ENCODE results near the gene TCTN3.
"Not testable (repeated sequence)": the region's sequence is repeated elsewhere in the genome, so short reads cannot be mapped to it uniquely, and the experiment has no call there.

TCTN3 gene

DNA sequence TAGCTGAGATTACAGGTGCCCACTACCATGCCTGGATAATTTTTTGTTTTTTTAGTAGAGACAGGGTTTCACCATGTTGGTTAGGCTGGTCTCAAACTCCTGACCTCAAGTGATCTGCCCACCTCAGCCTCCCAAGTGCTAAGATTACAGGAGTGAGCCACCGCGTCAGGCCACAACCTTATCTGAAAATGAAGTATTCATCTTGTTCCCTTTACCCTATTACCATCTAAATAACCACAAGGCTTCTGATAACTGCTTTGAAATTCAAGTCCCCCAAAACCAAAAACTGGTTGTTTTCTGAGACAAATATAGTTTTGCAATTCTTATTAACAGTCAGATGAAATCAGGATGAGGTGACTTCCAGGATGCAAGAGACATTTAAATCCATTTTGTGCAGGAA, 2.4 kb downstream of the TCTN3 start:
- no peak for DNase-seq

DNA sequence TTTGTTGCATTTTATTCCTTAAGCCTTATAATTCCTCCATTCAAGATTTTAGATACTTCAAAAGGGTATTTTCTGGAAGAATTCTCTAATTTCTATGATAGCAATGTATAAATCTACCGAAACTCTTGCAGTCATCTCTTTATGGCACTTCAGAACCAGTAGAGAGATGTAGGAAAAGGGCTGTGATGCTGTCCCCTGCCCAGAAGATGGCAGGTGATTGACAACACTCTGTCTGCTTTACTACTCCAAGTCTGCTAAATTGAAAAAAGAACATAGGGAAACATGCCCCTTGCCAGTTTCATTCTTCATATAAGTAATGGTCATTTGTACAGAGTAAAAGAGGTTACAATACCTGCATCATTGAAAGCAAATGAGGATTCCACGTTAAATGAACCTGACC, 5.1 kb downstream of the TCTN3 start:
- no peak for DNase-seq

DNA sequence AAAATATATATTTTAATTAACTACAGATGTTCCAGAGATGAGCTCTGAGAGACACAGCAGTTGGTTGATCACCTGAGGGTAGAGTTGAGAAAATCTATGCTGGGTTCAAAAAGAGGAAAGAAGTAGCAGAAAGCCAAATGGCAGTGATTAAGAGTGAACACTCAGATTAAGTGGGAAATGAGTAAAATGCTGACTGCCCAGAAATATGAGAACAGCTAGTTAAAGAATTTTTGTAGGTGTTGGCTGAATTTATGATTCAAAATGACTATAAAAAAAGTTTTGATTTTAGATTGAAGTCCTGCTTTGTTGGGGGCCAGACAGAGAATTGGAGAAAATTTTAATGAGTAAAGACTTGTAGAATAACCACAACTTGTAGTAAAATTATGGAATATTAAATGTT, 9.8 kb downstream of the TCTN3 start:
- DNase-seq, result no peak

DNA sequence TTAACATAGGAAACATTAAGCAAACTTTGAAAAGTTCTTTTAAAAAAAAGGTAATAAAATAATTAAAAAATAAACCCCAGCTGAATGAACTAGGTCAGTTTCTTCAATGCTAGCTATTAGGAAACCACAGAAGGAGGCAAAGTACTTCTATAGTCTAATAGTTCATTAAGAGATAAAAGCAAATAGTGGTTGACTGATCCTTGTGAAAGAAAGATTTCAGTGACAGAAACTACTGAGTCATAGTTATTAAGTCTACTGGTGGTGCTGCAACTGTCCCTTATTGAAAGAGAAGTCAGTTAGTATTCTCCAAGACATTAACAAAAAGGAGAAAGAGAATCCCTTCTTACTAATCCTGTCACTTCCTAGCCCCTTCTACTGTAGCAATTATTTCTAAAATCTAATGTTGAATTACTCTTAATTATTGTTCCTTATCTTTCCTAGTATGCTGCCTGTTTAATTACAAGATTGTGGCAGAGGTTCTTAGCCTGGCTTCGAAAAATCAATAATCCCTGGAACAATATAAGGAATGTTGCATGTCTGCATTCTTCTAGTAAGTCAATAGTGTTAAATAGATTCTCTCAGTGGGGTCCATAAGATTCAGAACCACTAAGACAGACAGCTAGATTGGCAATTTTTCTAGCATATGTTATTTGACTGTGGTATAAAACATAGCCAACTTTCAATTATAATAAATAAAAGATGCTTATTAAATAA, 18.2 kb downstream of the TCTN3 start:
- DNase-seq, result no peak

DNA sequence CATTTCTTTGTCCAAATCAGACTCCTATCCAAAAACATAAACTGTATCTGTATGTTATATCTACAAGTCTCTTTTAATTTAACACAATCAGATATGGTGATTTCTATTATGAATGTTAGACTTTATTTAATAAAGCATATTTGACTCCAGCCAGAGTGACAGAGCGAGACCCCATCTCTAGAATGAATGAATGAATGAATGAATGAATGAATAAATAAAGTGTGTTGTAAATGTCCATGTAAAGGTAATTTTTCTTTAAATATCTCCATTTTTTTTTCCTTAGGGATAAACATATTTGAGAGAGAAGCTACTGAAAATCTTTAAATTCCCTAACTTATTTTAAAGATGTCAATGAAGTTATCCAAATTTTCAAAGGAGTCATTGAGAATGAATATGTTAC, 19.1 kb downstream of the TCTN3 start:
- no peak for DNase-seq

DNA sequence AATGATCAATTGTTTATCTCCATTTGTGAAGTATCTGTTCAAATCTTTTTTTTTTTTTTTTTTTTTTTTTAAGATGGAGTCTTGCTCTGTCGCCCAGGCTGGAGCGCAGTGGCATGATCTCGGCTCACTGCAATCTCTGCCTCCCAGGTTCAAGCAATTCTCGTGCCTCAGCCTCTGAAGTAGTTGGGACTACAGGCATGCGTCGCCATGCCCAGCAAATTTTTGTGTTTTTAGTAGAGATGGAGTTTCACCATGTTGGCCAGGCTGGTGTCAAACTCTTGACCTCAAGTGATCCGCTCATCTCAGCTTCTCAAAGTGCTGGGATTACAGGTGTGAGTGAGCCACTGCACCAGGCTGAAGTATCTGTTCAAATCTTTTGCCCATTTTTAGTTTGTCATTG, 21.1 kb downstream of the TCTN3 start:
- not testable (repeated sequence) for DNase-seq

DNA sequence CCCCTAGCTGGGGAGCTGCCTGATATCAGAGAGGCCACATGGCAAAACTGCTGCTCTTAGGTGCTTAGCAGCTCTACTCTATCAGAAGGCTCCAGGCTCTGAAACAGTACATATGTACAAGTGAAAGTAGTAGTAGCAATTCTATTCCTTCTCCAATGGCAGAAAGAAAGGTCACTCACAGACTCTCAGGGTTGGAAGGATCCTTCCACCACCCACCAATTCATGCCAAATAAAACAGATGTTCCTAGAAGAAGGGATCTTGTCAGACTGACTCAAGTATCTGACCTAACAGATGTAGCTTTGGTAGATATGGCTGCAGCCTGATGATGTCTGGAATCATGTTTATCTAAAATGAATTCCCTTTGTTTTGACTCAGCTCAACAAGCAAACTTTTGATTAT, 29.2 kb downstream of the TCTN3 start:
- no peak for DNase-seq

DNA sequence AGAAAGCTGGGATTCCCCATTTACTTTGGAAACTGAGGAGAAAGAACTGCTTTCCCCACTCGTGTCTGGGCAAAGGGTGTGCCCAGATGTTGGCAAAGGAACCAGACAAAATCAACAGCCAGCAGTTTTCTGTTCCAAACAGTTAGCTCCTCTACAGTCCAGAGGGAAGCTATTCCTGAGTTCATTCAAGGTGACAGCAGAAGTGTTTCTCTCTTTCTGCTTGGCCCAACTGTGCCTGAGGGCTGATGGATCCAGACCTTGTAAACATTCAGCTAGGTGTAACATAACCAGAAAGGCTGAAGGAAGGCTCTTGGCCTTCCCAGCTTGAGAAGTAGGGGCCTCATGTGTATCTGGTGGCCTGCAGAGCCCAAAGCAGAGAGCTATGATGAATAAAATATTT, 30.2 kb downstream of the TCTN3 start:
- no peak for DNase-seq

DNA sequence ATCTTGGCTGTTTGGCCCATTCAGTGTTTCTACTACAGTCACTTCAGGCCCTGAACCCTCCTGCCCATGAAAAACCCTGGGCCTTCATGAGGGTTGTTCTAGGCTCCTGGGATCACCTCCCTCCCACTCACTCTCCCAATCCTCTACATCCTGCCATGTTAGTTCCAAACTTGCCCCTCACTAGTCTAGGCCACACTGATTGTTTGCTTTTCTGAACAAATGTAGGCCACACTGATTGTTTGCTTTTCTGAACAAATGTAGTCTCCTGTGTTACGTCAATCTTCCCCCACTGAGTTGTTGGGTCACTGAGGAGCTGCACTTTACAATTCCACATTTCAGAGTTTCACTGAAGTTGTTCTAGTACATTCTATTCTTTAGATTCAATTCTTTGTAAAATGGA, 31.9 kb downstream of the TCTN3 start:
- DNase-seq, result no peak

DNA sequence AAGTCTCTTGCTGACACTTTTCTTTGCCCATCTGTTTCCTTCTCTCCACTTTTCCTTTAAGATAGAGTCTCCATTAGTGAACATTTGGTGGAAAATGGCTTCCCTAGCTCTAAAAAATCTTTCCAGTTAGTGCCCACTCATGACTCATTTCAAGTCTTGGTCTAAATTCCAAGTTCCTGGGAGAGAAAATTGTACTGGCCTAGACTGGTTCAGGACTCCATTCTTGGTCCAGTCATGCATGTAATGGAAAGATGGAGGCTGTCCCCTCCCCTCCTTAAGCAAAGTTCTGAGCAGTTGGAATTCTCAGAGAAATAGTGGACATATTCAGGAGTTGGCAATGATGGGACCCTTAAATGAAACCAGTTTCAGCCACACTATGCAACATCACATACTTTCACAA, 33.4 kb downstream of the TCTN3 start:
- DNase-seq, result no peak

DNA sequence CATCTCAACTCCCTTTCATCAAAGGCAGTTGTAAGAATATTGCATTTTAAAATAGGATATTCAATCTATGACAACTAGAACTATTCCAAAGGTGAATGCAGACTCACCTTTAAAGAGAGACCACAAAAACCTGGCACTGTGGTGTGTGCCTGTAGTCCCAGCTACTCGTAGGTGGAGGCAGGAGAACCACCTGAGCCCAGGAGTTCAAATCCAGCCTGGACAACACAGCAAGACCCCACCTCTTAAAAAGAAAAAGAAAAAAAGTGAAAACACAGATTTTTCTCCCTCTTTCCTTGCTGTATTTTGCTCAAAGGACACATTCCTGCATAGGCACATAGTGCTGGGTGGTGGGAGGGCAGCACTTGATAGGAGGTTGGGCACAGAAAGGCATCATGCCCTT, 36.5 kb downstream of the TCTN3 start:
- no peak for DNase-seq

DNA sequence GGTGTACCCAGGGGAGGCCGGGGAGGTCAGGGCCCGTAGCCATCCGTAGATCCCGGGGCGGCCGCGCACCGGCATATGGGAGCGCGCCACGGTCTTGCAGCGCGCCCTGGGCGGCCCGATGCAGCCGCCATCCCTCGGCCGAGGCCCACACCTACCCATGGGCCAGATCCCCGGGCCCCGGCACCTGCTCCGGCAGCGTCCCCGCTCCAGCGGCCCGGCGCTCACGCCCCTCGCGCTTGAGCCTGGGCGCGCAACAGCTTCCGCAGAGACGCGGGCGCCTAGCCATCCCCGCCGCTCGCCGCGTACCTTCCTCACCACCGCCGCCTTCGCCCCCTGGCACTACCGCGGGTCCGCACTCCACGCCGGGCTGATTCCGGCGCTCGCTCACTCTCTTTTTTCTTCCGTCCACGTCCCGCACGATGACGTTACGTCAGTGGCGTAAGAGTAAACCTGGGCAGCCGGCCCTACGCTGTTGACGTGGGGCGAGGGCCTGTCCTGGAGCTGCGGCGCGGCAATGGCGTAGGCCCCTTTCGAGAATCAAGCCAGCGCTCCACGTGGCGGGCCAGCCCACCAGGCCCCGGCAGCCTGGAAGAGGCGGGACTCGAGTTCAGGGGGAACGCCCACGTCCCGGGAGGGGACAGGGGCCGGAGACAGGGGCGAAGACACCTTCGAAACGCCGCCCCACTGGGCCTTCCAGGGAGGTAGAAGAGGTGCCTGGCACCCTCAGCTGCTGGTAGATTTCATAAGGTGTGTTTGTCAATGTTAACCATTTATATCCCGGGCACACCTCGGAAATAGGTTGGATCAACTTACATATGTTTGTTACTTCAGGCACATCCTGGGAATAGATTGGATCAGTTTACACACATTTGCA, 37.2 kb downstream of the TCTN3 start, which contains the start of gene ALDH18A1:
Gene ALDH18A1, minus strand, starts transcription at position 421 of the 874 bp plus-strand sequence. CDS start 3,334 bp downstream, outside the sequence.
- peak; percentile 99 for DNase-seq

DNA sequence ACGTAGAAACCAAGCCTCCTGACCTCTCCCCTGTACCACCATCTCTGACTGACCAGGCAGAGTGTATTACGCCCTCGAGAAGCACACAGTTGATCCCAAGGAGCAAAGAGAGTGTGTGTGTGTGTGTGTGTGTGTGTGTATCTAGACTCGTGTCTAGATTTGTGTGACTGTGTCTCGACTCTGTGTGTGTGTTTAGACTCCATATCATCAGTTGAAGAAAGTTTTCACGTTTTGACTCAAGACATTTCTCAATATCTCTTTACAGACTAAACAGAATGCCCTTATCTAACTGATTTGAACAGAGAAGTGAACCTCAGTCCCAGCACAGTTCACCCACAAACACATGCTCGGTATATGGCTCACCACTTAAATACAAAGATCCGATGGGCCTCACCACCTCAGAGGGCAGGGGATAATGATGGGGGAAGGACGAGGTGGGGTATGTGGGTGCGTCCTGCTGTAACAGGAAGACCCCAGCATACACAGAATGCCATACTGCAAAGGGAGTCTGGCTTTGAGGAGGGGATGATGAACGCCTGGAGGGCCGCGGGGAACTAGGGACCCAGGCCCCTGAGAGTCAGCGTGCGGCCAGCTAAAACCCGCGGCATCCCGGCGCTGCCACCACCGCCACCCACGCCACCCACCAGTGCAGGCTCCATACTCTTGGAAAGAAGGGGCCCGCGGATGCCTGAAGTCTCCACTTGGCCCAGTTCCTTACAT, 38.0 kb downstream of the TCTN3 start:
- peak; percentile 11 for DNase-seq

DNA sequence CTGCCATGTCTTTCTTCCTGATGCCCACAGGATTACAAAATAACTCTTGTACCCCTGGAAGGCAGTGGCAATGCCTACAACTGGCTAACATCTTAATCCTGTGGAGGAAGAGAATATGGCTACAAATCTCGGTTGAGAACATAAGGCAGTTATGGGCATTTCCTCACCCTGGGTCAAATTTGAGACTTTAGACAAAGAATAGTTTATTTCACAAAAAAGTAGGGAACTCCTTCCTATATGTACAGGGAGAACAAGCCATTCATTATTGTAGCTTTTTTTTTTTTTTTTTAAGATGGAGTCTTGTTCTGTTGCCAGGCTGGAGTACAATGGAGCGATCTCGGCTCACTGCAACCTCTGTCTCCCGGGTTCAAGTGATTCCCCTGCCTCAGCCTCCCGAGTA, 39.8 kb downstream of the TCTN3 start:
- DNase-seq, result no peak

DNA sequence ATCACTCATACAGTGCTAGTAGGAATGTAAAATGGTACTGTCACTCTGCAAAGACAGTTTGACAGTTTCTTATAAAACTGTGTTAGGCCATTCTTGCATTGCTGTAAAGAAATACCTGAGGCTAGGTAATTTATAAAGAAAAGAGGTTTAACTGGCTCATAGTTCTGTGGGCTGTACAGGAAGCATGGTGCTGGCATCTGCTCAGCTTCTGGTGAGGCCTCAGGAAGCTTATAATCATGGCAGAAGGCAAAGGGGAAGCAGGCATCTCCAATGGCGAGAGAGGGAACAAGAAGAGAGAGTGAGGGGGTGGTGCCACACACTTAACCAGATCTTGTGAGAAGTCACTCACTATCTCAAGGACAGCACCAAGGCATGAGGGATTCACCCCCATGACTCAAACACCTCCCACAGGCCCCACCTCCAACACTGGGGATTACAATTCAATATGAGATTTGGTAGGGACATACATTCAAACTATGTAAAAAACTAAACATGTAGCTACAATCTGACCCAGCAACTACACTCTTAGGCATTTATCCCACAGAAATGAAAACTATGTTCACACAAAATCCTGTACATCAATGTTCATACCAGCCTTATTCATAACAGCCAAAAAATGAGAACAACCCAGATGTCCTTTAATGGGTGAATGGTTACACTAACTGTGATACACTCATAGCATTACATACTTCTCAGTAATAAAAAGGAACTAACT, 42.2 kb downstream of the TCTN3 start:
- no peak for DNase-seq

DNA sequence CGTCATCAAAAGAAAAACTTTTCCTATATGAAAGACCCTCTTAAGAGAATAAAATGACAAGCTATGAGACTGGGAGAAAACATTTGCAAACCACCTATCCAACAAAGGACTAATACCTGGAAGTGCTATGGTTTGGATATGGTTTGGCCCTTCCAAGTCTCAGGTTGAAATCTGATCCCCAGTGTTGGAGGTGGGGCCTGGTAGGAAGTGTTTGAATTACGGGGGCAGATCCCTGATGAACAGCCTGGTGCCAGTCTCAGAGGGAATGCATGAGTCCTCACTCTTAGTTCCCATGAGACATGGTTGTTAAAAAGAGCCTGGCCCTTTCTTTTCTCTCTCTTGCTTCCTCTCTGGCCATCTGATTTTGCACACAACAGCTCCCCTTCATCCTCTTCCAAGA, 43.5 kb downstream of the TCTN3 start:
- DNase-seq, result no peak

DNA sequence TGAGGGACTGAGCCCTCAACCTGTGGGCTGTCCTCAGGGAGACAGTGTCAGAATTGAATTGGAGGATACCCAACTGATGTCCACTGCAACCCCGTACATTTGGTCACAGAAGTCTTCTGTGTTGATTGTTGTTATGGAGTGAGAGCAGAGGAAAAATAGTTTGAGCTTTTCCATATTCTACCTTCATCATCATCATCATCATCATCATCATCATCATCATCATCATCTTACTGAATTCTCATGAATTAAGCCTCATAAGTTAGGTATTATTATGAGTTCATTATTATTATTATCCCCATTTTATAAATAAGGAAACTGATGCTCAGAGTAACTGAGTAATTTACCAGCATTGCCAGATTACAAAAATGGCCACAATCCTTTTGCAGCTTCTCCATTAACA, 45.6 kb downstream of the TCTN3 start:
- DNase-seq, result no peak

DNA sequence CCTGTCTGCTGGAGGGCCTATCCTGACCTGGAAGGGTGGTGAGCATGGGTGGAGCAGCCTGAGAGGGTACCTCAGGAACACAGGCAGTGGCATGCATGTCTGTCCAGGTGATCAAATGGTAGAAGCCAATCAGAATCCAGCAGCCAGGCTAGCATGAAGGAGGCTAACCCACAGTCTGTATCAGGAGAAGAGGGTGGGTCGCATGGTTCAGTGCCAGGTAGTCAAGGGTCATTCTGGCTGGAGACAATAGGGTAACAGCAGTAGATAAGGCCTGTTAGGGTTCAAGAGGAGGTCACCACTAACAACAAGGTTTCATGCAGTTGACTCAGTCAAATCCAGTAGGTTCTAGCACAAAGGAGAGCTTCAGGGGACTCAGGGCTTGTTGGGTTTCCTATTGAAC, 47.6 kb downstream of the TCTN3 start:
- no peak for DNase-seq

DNA sequence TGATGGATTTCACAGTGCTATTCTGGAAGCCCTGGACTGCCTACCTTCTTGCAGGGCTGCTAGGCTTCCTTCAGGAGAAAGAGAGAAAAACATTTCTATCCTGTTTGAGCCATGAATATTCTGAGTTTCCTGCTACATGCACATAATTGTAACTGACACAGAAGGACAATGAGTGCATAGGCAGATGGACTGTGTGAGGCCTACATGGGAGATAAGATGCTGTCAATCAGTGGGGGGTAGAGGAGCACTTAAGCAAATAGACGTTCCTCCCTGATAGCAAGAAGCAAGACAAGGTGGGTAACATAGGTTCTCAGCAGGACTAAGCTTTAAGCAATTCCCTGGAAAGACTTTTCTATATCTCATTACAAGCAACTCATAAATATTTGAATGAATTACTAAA, 48.8 kb downstream of the TCTN3 start:
- no peak for DNase-seq

DNA sequence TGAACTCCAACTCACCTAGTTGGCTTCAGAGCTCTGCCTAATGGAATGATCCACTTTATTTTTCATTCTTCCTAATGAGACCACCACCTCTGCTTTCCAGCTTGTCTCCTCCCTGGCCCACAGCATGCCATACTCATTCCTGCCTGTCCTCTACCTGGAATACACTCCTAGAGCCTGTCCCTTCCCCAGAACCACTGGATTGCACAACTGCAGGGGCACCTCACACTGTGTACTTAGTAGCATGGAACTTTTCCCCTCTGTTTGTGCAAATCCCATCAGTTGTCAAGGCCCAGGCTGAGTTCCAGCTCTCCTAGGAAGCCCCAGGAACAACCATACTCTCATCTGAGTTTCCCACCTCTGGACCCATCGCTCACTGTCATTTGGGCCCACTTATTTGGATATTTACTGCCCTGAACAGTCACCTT, 52.8 kb downstream of the TCTN3 start:
- DNase-seq, result no peak

DNA sequence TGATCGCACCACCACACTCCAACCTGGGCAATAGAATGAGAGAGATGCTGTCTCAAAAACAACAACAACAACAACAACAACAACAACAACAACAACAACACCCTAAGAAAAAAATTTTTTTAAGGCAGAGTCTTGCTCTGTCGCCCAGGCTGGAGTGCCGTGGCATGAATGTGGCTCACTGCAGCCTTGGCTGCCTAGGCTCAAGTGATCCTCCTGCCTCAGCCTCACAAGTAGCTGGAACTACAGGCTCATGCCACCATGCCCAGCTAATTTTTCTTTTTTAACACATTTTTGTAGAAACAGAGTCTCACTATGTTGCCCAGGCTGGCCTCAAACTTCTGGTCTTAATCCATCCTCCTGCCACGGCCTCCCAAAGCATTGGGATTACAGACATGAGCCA, 55.8 kb downstream of the TCTN3 start:
- DNase-seq, result no peak

DNA sequence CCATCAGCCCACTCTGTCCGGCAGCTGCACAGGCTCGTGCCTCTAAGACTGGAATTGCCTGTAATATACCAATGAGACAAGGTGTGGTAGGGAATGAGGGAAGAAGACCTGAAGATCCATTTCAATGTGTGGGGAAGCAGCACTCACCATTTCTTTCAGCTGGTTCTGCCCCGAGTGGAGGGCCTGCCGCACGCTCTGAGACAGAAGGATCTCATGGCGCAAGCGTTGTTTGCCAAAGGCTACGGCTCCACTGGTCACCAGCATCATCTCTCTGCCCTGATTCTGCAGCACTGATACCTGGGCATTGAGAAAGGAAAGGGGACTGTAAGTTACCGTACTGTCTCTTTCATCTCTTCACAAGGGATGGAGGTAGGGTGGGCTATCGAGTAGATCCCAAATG, 56.6 kb downstream of the TCTN3 start:
- no peak for DNase-seq
